Measurements from ENCODE around the gene OR2V1.
"Not testable (repeated sequence)": the region's sequence is repeated elsewhere in the genome, so short reads cannot be mapped to it uniquely, and the experiment has no call there.

OR2V1 gene

GRCh38 chr5:181101930-181102674 lies 28.9 kb downstream of the OR2V1 start:
- not testable (repeated sequence) for DNase-seq

DNA sequence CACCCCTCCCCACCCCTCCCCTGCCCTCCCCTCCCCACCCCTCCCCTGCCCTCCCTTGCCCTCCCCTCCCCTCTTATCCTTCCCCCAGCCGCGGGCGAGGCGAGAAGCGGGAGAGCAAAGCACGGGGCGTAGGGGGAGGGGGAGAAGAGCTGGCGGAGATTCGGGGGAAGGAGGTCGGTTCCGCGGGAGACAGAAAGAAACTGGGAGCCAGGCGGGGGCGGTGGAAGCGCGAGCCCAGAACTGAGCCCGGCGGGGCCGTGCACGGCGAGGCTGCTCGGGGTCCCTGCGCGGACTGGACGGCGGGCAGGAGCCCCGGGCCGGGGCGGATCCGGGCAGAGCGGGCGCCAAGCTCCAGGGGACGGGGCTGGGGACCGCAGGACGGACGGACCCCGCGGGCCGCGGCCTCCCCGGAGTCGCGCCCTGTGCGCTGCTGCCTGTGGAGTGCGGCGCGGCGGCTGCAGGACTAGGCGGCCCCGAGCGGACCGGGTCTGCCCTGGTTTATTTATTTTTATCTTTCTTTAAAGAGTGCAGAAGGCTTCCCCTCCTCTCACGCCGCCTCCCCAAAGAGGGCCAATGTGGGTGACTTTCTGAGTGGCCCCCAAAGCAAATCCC lies 29.8 kb downstream of the OR2V1 start:
- DNase-seq = not testable (repeated sequence)

- no peak for DNase-seq
Measured at GRCh38 chr5:181100121-181100875, 30.7 kb downstream of the OR2V1 start.

DNA sequence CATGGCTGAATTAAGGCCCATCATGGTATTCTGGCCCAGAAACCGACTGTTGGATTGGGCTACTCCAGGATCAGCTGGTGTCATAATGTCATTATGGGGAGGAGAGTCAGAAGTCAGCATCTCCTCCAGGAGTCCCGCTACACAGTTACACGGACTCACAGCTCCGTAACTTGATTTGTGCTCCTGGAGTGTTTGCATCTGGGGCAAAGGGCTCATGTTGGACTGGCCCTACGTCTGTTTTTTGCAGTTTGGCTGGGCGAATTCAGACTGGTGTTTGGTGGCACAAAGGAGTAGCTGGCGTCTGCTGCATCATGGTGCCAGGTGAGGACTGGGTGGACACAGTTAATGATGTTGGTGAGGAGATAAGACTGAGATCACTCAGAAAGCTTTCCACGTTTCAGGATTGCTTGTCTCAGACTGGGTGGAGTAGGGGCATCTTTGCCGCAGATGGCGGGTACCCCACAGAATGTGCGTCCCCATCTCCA lies 31.3 kb downstream of the OR2V1 start:
- no peak for DNase-seq

DNA sequence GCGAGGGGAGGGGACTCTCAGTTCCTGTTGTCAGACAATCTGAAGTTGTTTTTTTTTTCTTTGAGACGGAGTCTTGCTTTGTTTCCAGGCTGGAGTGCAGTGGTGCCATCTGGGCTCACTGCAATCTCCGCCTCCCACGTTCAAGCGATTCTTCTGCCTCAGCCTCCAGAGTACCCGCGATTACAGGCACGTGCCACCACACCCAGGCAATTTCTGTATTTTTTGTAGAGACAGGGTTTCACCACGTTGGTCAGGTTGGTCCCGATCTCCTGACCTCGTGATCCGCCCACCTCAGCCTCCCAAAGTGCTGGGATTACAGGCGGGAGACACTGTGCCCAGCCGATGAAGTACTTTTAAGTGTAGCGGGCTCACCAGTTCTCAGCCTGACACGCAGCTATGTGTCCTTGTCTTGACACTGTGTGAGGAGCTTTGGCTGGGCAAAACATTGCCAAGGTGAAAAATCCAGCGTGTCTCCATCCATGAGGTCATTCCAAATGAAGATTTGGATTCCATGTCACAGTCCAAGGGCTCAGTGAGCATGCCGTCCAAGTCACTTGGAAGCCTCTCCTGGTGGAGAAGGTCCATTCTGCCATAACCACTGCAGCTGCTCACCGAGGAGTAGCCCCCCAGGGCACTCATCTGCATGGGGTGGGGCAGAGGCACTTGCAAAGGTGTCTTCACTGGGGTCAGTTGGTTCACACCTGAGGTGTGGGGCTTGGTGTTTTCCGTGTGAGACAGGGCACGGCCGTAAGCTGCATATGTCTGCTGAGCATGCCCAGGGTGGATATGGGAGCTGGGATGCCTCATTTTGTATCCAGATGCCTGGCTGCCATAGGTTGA lies 32.0 kb downstream of the OR2V1 start:
- no peak for DNase-seq

- not testable (repeated sequence) for DNase-seq
Measured at GRCh38 chr5:181097759-181098491, 33.0 kb downstream of the OR2V1 start.

DNA sequence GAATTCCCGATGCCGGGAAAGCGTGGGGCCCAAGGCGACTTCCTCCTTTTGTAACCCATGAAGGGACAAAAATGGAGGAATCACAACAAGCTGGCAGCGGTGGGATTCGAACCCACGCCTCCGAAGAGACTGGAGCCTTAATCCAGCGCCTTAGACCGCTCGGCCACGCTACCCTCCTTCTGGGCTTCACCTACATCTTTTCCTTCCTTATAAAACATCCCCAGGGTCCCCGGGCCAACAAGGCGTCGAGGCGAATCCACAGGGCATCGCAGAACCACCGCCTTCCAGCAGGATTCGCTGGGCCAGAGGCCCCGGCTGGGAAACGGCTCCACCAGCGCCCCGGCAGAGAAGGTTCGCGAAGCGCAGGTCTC lies 33.6 kb downstream of the OR2V1 start:
- not testable (repeated sequence) for DNase-seq

- DNase-seq = not testable (repeated sequence)
Measured at GRCh38 chr5:181096721-181097382, 34.1 kb downstream of the OR2V1 start.

- DNase-seq = not testable (repeated sequence)
Measured at GRCh38 chr5:181095162-181095561, 35.8 kb downstream of the OR2V1 start.

DNA sequence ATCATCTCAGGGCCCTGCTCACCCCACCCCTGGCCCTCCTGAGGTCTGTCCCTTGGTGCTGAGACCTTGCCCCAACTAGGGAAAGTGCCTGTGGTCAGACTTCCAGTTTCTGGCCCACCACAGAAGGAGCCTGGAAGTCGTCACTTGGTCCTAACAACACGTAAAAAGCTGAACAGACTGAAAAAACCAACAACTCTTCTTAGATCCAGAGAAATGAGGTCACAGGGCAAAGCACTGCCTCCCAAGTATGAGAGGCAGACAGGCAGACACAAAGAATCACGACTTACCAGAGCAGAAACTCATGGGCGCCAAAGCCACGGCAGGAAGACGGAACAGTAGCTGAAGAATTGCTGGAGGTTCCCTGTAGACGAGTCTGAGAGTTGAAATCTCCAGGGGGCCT lies 38.5 kb downstream of the OR2V1 start:
- DNase-seq = no peak

GRCh38 chr5:181088289-181088688 lies 42.7 kb downstream of the OR2V1 start:
- no peak for DNase-seq

DNA sequence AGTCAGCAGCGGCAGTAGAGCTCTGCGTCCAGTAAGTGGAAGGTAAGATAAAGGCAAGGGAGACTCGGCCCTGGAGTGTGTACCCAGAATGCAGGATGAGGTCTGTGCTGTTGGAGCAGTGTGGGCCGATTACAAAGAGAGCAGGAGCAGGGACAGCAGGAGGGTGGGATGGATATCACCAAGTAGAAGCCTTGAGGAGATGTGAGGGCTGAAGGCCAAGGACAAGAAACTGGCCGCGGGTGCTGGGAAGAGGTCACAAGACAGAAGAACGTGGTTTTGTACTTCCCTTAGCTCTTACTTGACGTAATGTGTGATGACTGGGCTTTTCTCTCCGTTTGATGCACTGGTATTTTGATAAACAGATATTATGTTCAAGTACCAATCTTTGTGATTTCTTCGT lies 43.7 kb downstream of the OR2V1 start:
- DNase-seq = no peak

- DNase-seq = no peak
Measured at GRCh38 chr5:181086884-181087205, 44.1 kb downstream of the OR2V1 start.

GRCh38 chr5:181086026-181086883 lies 44.7 kb downstream of the OR2V1 start:
- DNase-seq = no peak

GRCh38 chr5:181084621-181085195 lies 46.3 kb downstream of the OR2V1 start:
- DNase-seq = no peak

DNA sequence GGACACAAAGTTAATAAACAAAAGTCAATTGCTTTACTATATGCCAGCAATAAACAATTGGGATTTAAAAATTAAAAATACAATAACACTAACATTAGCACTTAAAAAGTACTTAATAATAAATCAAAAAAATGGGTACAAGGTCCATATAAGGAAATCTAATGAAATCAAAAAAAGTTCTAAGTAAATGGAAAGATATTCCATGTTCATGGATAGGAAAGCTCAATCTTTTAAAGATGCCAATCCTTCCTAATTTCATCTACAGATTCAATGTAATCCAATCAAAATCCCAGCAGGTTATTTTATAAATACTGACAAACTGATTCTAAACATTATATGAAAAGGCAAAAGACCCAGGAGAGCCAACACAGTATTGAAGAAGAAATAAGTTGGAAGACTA lies 49.0 kb downstream of the OR2V1 start:
- no peak for DNase-seq

DNA sequence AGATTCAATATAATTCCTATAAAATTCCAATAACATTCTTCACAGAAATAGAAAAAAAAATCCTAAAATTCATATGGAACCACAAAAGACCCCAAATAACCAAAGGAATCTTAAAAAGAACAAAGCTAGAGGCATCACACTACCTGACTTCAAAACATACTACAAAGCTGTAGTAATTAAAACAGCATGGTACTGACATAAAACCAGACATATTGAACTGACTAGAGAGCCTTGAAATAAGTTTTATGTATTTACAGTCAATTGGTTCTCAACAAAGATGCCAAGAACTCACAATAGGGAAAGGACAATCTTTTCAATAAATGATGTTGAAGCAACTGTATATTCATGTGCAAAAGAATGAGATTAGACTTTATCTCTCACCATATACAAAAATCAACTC lies 54.0 kb downstream of the OR2V1 start:
- DNase-seq = no peak

Measured in NCI-H2107 (cell line).